ENCODE measurements around the gene NPY5R. TPM values are rescaled to one million over a fixed set of nuclear protein-coding genes. Genes with fewer than 3 reads are reported as not detected.

NPY5R gene
- total and polyA plus RNA-seq, 2 of the 4 experiments (the other 2 are of a cell fraction), result not detected

DNA sequence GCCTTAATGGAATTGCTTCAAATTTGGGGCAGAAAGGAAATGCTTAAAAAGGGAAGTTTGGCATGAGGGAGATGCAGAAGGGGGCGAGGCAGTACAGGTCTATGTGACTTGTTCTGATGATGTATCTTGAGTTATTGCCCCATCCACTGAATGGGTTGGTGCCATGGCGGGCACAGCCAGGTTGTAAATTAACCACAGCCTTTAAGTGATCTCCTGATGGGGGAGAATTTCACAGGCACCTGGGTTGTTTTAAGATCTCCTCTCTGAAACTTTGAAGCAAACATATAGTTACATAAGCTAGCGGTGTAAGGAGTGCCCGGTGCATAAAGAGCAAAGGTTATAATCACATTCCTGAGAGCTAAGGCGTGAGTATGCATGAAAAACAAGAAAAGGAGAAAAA lies 37.0 kb downstream of the NPY5R start:
- POLR2A ChIA-PET (ENCODE audit: unreplicated experiment), result no interaction called here
- CTCF ChIA-PET, result no interaction called here
- Histone ChIP-seq H3K27ac (ENCODE audit: insufficient read depth, low read length) (no peak overlapping the region), H3K79me1 (ENCODE audit: low read depth in 1 of 2, low read length in 2 of 2) (no peaks in the 10 kb centered on the region), H4K20me1 (ENCODE audit: insufficient read depth, low read length) (no peaks in the 10 kb centered on the region), H3K18ac (ENCODE audit: low read depth, low read length) (no peak overlapping the region), H3K9me3 (ENCODE audit: control insufficient read depth, insufficient read depth, low read length) (no peaks in the 10 kb centered on the region), H4K91ac (ENCODE audit: insufficient read depth, low read depth, low read length) (no peak overlapping the region), H3K4me3 (ENCODE audit: insufficient read depth, low read depth, low read length) (no peak overlapping the region), H2AK9ac (replicated peaks; ENCODE audit: low read depth, low read length, poor library complexity) (no peak overlapping the region), H3K9me1 (ENCODE audit: insufficient read depth, low read length) (no peaks in the 10 kb centered on the region), H3K36me3 (ENCODE audit: control insufficient read depth, insufficient read depth, low read length) (no peaks in the 10 kb centered on the region), H2BK120ac (ENCODE audit: low read depth, low read length) (no peak overlapping the region), H3K4ac (ENCODE audit: low read depth, low read length) (no peak overlapping the region), H2BK15ac (ENCODE audit: low read depth, low read length) (no peak overlapping the region), H3K27me3 (ENCODE audit: control insufficient read depth, insufficient read depth, low read length) (no peaks in the 10 kb centered on the region), H3K23ac (ENCODE audit: low read depth, low read length) (no peak overlapping the region), H3K4me2 (ENCODE audit: low read depth, low read length) (no peak overlapping the region), H2AFZ (replicated peaks; ENCODE audit: low read length, poor library complexity) (no peak overlapping the region), H3K14ac (replicated peaks; ENCODE audit: low read depth, low read length) (no peak overlapping the region), H2AK5ac (ENCODE audit: low read depth, low read length) (no peak overlapping the region), H3K9ac (ENCODE audit: low read depth, low read length) (no peak overlapping the region), H2BK20ac (ENCODE audit: low read depth, low read length) (no peak overlapping the region), H3K4me1 (ENCODE audit: control insufficient read depth, insufficient read depth, low read length) (no peaks in the 10 kb centered on the region), H3K56ac (ENCODE audit: extremely low read depth, insufficient read depth, low read length) (no peak overlapping the region), H2BK5ac (ENCODE audit: low read depth, low read length, poor library complexity, severe bottlenecking) (no peak overlapping the region), H4K5ac (ENCODE audit: low read depth, low read length) (no peak overlapping the region), H4K8ac (ENCODE audit: low read depth in 2 of 2, low read length in 2 of 2) (no peak overlapping the region)
- no CpG with 5 or more reads among the region's 5 CpGs for WGBS, 2 experiments (ENCODE audit: extremely low coverage in 2 of 2, insufficient read length in 1 of 2)
- intact Hi-C loops (cut with micrococcal nuclease) (no loop called here), dilution Hi-C loops (cut with HindIII; ENCODE audit: low sequenced_read_pairs, unreplicated experiment) (no loop called here), in situ Hi-C loops (cut with MboI; ENCODE audit: low sequenced_read_pairs) (no loop called here)
- ATAC-seq (ENCODE audit: low read depth) (no peak), DNase-seq (no peak)
- TF ChIP-seq POLR2A (IDR thresholded peaks at IDR 0.05; ENCODE audit: low read depth, low read length), result no peak
- no peak for TF ChIP-seq CEBPB (IDR thresholded peaks at IDR 0.05; ENCODE audit: low read depth, low read length)
- no peak for TF ChIP-seq RFX5 (IDR thresholded peaks at IDR 0.05; ENCODE audit: low read depth, low read length)
- TF ChIP-seq RCOR1 (IDR thresholded peaks at IDR 0.05; ENCODE audit: insufficient replicate concordance, low read length), result no peak
- TF ChIP-seq, protein P1, sequence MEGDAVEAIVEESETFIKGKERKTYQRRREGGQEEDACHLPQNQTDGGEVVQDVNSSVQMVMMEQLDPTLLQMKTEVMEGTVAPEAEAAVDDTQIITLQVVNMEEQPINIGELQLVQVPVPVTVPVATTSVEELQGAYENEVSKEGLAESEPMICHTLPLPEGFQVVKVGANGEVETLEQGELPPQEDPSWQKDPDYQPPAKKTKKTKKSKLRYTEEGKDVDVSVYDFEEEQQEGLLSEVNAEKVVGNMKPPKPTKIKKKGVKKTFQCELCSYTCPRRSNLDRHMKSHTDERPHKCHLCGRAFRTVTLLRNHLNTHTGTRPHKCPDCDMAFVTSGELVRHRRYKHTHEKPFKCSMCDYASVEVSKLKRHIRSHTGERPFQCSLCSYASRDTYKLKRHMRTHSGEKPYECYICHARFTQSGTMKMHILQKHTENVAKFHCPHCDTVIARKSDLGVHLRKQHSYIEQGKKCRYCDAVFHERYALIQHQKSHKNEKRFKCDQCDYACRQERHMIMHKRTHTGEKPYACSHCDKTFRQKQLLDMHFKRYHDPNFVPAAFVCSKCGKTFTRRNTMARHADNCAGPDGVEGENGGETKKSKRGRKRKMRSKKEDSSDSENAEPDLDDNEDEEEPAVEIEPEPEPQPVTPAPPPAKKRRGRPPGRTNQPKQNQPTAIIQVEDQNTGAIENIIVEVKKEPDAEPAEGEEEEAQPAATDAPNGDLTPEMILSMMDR (conservative IDR thresholded peaks at IDR 0.05; ENCODE audit: low read depth, low read length), result no peak
- TF ChIP-seq FOS (IDR thresholded peaks at IDR 0.05; ENCODE audit: low read depth, low read length), result no peak
- no peak for TF ChIP-seq BHLHE40 (IDR thresholded peaks at IDR 0.05; ENCODE audit: low read depth, low read length)
- BruUV-seq (replicated peaks), result no TSS peak

Measured in IMR-90 (cell line).